GM19099 (cell line): Measurements from ENCODE around the gene SLC4A7.

Experiments used
- POLR2A ChIP-seq: IDR thresholded peaks from 3 replicates; pipeline ENCODE4 v1.6.1; 2011; ENCODE audit warnings: low read depth; ENCODE audit not compliant: insufficient read length; ENCODE audit errors: extremely low read depth

Gene SLC4A7

DNA sequence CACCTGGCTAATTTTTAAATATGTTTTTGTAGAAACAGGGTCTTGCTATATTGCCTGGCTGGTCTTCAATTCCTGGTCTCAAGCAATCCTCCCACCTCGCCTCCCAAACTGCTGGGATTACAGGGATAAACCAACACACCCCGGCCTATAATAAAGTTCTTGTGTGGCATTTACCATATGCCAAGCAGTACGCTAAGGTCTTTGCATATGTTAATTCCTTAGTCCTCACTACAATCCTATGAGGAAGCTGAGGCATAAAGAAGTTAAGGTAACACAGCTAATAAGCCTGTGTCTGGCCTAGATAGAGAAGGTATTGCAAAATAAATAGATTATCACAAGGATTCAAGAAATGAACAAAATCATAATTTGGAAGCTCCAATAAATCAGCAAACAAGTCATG lies 17.6 kb upstream of the SLC4A7 start:
- no peak for TF ChIP-seq POLR2A

DNA sequence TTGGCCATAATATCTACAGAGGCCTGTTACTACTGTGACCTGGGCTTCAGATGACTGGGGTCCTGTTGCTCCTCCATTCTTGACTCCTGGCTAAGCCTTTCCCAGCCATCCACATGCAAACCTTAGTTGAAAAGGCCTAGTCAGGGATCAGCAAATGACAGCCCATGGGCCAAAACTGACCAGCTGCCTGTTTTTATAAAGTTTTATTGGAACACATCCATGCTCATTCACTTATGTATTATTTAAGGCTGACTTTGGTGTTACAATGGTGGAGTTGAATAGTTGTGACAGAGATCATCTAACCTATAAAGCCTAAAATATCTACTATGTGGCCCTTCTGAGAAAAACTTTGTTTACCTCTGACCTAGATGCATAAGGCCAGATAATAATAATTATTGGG lies 16.8 kb upstream of the SLC4A7 start:
- no peak for TF ChIP-seq POLR2A

DNA sequence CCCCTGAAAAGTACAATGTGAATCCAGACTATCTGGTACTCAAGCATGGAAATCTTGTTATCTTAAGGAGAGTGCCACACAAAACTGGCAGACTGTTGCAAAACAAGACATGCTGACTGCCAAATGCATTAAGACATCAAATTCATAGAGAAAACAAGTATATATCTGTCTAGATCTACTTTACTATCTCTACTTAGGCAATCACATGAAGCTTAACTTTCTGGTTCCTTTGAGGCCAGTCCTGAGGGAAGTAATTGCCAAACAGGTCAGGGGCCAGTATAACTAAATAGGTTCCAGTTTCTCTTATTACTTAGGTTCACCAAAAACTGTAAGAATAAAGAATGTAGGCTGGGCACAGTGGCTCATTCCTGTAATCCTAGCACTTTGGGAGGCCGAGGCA lies 15.9 kb upstream of the SLC4A7 start:
- TF ChIP-seq POLR2A, result no peak

DNA sequence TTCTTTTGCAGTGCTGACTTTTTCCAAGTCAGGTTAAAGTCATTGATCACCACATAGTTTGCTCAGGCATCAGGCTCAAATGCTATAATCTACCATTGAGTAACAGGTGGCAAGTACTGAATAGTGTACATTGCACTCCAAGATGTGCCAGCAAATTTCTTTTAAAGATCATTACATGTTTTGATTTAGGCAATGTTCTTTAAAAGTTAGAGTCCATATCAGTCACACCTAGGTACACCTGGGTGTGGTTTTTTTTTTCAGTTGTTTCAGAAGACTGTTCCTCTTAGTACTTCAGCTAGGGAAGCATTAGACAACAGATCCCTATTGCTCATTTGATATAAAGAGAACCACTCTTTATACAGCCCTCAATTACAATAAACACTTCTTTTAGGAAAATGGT lies 10.6 kb upstream of the SLC4A7 start:
- TF ChIP-seq POLR2A, result no peak

DNA sequence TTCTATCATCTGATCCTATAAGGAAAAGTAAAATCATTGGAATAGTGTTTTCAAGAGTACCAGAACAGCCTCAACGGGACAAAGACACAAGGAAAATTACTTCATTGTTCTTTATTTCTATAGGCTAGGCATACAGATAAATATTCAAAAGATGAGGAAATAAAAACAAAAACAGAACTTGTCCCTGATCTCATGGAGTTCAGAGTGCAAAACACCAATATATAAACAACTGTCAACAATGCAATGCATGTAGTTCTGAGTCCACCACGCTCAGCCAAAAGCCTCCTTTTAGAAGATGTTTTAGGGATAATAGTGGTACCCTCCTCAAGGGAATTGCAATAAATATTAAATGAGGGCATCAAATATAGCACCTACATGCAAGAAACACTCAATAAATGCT lies 4.6 kb upstream of the SLC4A7 start:
- TF ChIP-seq POLR2A, result no peak

DNA sequence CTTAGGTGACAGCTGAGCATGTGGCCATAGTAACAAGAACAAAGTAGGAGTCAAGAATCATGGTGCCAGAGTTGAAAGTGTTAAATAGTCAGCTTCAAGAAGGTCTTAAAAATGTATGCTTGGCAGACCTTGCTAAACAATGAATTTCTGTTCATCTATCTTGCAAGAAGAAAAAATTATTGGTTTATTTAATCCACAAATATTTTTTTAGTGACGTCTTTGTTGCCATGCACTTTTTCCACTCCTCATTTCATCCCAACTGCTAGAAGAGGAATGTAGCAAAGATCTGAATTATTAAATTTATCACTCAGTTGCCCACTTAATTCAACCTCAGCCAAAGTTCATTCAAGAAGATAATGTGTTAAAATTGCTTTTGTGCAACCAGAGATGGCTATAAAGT lies 3.2 kb upstream of the SLC4A7 start:
- no peak for TF ChIP-seq POLR2A

DNA sequence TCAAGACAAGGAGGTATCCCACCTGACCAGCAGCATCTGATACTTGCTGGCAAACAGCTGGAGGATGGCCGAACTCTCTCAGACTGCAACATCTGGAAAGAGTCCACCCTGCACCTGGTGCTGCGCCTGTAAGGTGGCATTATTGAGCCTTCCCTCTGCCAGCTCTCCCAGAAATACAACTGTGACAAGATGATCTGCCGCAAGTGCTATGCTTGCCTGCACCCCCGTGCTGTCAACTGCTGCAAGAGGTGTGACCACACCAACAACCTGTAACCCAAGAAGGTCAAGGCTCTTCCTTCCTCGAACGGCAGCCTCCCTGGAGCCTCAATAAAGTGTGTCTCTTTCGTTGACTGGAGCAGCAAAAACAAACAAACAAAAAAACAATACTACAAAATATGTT lies 2.2 kb upstream of the SLC4A7 start:
- no peak for TF ChIP-seq POLR2A

DNA sequence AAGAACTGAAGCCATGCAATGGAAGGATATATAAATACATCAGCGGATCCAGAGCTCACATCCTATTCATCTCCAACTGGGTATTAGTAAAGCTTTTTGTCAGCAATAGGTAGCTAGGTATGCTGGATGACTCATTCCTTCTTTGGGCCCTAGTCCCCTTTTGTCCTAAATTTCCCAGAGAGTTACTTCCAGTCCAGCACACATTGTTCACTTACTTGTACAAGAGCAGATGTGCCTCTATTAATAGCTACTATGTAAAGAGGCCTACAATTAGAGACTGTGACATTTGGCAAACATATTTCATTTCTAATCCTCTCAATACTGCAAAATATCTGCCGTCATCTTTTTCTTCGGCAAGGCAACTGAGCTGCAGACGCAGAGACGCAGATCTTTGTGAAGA lies 1.7 kb upstream of the SLC4A7 start:
- TF ChIP-seq POLR2A, result no peak

DNA sequence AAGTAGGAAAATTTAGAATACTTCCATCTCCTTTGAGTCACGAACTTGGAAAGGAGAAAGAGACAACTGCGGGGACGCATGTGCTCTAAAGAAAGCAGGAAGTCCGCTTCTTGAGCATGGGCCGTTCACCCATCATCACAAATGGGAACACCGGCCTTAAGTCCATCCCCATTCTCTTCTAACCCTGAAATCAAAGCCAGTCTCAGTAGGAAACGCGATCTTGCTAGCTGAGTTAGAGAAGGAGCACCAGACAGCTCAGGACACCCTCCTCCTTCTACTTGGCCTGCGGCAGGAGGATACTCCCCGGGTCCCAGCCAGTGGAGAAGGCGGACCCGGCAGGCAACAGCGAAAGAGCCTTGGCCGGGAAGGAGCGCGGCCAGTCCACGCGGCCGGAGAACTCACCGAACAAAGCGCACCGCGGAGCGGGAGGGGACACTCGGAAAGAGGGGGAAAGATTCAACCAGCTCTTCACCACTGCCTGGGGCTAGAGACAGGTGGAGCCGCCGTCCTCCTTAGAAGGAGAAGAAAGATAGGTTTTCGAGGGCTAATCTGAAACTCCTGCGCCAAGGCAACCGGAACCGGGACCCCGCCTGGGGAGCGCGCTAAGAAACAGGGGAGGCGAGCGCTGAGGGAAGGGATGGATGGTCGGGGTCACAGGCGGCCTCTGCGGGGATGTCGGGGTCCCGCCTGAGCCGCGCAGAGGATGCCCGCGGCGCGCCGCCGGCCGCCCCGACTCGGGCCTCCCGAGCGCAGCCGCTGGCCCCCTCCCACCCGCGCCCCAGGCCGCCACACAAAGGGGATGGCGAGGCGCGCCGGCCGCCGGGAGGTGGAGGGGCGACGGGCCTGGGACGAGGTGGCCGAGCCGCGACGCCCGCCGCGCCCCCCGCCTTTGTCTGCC lies 818 bp downstream of the SLC4A7 start:
- TF ChIP-seq POLR2A, result no peak

DNA sequence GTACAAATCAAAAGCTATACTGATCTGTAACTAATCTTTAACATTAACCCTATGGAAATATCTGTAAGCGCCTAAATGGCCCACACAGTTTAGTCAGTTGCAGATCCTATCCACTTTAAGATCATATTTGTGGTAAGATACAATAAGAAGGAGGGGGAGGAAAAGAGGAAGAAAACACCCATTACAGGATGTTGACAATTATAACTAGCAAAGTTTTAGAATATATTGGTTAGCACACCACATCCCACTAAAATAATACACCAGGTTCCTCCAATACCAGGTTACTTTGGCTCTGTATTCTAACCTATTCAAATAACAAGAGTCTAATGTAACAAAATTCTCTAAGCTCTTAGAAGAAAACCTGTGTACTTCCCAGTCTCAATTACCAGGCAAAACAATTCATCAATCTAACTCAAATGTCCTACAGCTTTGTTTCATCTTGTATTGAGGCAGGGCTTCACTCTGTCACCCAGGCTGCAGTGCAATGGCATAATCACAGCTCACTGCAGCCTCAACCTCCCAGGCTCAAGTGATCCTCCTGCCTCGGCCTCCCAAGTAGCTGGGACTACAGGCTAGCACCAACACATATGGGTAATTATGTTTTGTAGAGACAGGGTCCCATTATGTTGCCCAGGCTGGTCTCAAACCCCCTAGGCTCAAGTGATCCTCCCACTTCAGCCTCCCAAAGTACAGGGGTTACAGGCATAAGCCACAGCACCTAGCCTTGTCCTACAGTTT lies 4.2 kb downstream of the SLC4A7 start:
- TF ChIP-seq POLR2A, result no peak

DNA sequence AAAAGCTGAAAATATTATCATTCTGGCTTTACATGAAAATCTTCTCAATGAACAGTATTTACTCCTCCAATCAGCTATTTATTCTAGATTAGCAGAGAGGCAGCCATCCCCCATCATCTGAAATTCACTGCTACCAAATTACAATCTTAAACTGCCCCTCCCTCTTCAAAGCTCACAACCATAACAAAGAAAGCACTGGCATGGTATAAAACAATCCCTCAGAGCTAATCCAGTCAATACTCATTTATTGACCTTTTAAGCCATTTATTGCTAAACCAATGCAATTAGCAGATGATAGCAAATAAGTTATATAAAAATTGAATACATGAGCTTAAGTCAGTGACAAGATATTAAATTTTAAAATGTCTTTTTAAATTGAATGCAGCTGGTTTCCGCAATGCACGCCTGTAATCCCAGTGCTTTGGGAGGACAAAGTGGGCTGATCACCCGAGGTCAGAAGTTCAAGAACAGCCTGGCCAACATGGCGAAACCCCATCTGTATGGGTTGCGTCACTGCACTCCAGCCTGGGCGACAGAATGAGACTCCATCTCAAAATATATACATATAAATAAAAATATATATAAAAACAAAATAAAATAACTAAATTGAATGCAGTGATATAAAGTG lies 12.1 kb downstream of the SLC4A7 start:
- no peak for TF ChIP-seq POLR2A

DNA sequence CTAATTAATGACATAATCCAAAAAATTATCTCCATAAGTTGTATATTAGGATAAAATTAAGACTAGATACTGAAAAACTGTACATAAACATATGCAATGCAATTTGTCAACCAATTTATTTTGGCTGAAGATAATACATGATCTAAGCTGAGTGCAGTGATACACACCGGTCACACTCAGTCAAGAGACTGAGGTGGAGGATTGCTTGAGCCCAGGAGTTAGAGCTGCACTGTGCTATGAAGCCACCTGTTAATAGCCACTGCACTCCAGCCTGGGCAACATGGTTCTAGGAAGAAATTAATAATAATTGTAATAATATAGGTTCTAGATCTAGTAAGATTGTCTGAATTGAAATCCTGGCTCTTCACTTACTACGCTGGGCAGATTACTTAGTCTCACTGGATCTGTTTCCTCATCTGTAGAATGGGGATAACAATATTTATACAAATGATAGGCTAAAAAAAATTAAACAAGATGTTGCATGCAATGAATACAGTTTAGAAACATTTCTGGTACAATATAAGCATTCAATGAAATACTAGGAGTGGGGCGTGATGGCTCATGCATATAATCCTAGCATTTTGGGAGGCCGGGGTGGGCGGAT lies 15.8 kb downstream of the SLC4A7 start:
- TF ChIP-seq POLR2A, result no peak

DNA sequence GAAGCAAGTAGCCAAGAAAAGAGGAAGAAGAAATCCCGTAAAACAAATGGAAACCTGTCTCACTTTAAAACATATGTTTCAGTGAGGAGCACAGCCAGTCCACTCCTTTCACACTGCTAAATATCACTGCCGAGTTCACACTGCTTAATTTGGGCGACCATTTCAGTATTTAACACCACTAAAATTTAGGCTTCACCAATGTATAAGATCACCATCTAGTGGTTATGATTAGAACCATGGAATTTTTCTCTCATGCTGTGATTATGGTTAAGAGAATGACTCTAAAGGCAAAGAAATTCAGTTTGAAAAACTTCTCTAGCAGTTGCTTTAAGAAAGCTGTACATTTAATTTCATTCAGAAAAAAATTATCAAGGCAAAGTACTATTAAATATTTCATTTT lies 16.6 kb downstream of the SLC4A7 start:
- no peak for TF ChIP-seq POLR2A

DNA sequence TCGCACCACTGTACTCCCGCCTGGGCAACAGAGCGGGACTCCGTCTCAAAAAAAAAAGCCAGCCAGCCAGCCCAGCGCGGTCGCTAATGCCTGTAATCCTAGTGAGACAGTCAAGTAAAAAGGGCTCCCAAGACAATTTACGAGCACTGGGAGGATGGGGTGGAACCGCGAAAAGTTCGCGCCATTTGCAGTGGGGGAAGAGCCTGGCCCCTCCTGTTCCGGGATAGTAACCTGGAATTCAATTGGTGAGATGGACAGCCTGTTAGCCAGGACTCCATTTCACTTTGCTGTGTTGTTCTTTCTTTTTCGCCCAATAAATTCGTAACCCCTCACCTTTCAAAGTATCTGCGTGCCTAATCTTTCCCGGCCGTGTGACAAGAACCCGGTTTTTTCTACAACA lies 19.5 kb downstream of the SLC4A7 start:
- TF ChIP-seq POLR2A, result no peak

DNA sequence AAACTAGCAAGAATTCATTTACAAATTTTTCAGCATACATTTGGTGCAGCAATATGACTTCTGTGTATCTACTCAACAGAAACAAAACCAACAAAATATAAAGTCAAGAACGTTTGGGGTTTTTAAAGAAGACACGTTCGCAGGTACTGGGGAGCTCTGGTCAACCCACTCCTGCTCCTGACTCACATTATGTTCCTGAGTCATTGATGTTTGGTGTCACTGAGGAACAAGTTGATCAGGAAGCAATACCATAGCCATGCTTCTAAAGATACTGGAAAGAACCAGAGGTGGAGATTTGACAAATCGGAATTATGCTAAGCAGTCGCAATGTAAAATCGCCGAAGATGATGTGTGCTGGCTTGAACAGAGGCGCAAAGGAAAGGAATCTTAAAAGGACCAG lies 22.0 kb downstream of the SLC4A7 start:
- TF ChIP-seq POLR2A, result no peak
